CD14-positive monocyte (primary cell): ENCODE results near the gene F7. TPM values are rescaled to one million over a fixed set of nuclear protein-coding genes. Genes with fewer than 3 reads are reported as not detected.

Experiments
- DNase-seq, 3 donors: peaks; one replicate each; pipeline ENCODE4 v3.0.0-alpha.2; 2011 to 2022
- H2AFZ ChIP-seq: 2 replicates; pipeline ENCODE4 v1.6.0; 2012; ENCODE audit warnings: mild to moderate bottlenecking, low read depth, low read length, inconsistent platforms; ENCODE audit not compliant: insufficient read depth, poor library complexity, severe bottlenecking
- H3K27ac ChIP-seq, 2 donors: 1 replicate in 1 of 2; 2 replicates in 1 of 2; pipeline ENCODE4 v1.5.1; 2012 to 2013; ENCODE audit warnings: low read length in 2 of 2, control low read depth in 1 of 2, inconsistent platforms in 1 of 2, low read depth in 1 of 2, mild to moderate bottlenecking in 1 of 2
- H3K27me3 ChIP-seq, 2 donors: one replicate each; pipeline versions ENCODE4 v1.6.0 to v1.6.1; 2011 to 2013; ENCODE audit warnings: low read length in 2 of 2; ENCODE audit not compliant: control insufficient read depth in 2 of 2, insufficient read depth in 2 of 2
- H3K36me3 ChIP-seq, 2 donors: replicated peaks in 1 of 2; 1 replicate in 1 of 2; 2 replicates in 1 of 2; pipeline versions ENCODE4 v1.5.1 to v1.6.1; 2012 to 2013; ENCODE audit warnings: low read length in 2 of 2, control low read depth in 1 of 2, inconsistent platforms in 1 of 2, mild to moderate bottlenecking in 1 of 2; ENCODE audit not compliant: insufficient read depth in 2 of 2, control insufficient read depth in 1 of 2
- H3K4me1 ChIP-seq, 2 donors: 1 replicate in 1 of 2; 2 replicates in 1 of 2; pipeline versions ENCODE4 v1.5.1 to v1.6.1; 2012 to 2013; ENCODE audit warnings: low read length in 2 of 2, control low read depth in 1 of 2, inconsistent platforms in 1 of 2, mild to moderate bottlenecking in 1 of 2, moderate library complexity in 1 of 2; ENCODE audit not compliant: insufficient read depth in 2 of 2, control insufficient read depth in 1 of 2
- H3K4me2 ChIP-seq: replicated peaks from 2 replicates; pipeline ENCODE3; 2012; ENCODE audit warnings: low read length, moderate library complexity, mild to moderate bottlenecking; ENCODE audit not compliant: poor library complexity, severe bottlenecking; ENCODE audit errors: extremely low read depth
- H3K4me3 ChIP-seq, 3 experiments: fragments of 200-600 bp in 1 of 3; sonication (generic) in 1 of 3; replicated peaks in 1 of 3; 1 replicate in 2 of 3; 2 replicates in 1 of 3; pipeline ENCODE4 v1.5.1; 2011 to 2013; ENCODE audit warnings: low read length in 3 of 3, mild to moderate bottlenecking in 3 of 3, control low read depth in 2 of 3, low read depth in 2 of 3, inconsistent platforms in 1 of 3, moderate library complexity in 1 of 3
- H3K79me2 ChIP-seq: 2 replicates; pipeline ENCODE4 v1.6.0; 2012; ENCODE audit warnings: mild to moderate bottlenecking, control low read depth, inconsistent platforms, low read length, moderate library complexity; ENCODE audit not compliant: insufficient read depth
- H3K9ac ChIP-seq: 2 replicates; pipeline ENCODE4 v1.6.0; 2017; ENCODE audit warnings: low read length, mild to moderate bottlenecking; ENCODE audit not compliant: insufficient read depth, poor library complexity, severe bottlenecking
- H3K9me3 ChIP-seq, 2 donors: replicated peaks in 1 of 2; 1 replicate in 1 of 2; 2 replicates in 1 of 2; pipeline versions ENCODE4 v1.5.1 to v1.6.1; 2012 to 2013; ENCODE audit warnings: low read length in 2 of 2, control low read depth in 1 of 2; ENCODE audit not compliant: control insufficient read depth in 1 of 2, insufficient read depth in 1 of 2
- H4K20me1 ChIP-seq: 2 replicates; pipeline ENCODE4 v1.6.0; 2012; ENCODE audit warnings: mild to moderate bottlenecking, low read length, control low read depth, moderate library complexity; ENCODE audit not compliant: insufficient read depth
- H3K27ac Mint-ChIP-seq, 7 donors: one replicate each; pipeline ENCODE4 v1.8.0; 2020; ENCODE audit warnings: mild to moderate bottlenecking in 7 of 7, mixed read lengths in 7 of 7, moderate library complexity in 6 of 7, inconsistent platforms in 2 of 7
- H3K27me3 Mint-ChIP-seq, 3 donors: one replicate each; pipeline ENCODE4 v1.8.0; 2021 to 2022; ENCODE audit warnings: low read depth in 3 of 3, mild to moderate bottlenecking in 3 of 3, mixed read lengths in 3 of 3, moderate library complexity in 3 of 3, inconsistent platforms in 1 of 3
- H3K36me3 Mint-ChIP-seq, 2 donors: one replicate each; pipeline ENCODE4 v1.8.0; 2020; ENCODE audit warnings: mixed read lengths in 2 of 2, inconsistent platforms in 1 of 2, mild to moderate bottlenecking in 1 of 2
- H3K4me1 Mint-ChIP-seq: one replicate; pipeline ENCODE4 v1.8.0; 2020; ENCODE audit warnings: mild to moderate bottlenecking, mixed read lengths
- H3K4me3 Mint-ChIP-seq, 2 donors: one replicate each; pipeline ENCODE4 v1.8.0; 2020; ENCODE audit warnings: mild to moderate bottlenecking in 2 of 2, mixed read lengths in 2 of 2, moderate library complexity in 1 of 2
- H3K9me3 Mint-ChIP-seq, 7 donors: one replicate each; pipeline ENCODE4 v1.8.0; 2020 to 2022; ENCODE audit warnings: mixed read lengths in 7 of 7, mild to moderate bottlenecking in 6 of 7, moderate library complexity in 6 of 7, inconsistent platforms in 2 of 7
- WGBS: methylation state at CpG from one replicate; pipeline ENCODE4 v1.1.5; 2013; ENCODE audit warnings: missing lambda C conversion rate; ENCODE audit not compliant: insufficient coverage; 5-methylcytosine and 5-hydroxymethylcytosine counted together
- intact Hi-C, 2 donors: fragments of 100-400 bp; cut with micrococcal nuclease; formaldehyde crosslinking; loops; one replicate each; pipeline versions ENCODE4 v1.15.0 to v1.15.1; 2023
- polyA plus RNA-seq, 3 donors: library from polyadenylated mRNA; depleted of rRNA in 1 of 3; unstranded in 2 of 3; stranded (reverse) in 1 of 3; fragments of 300-500 nt in 2 of 3; fragments of >200 nt in 1 of 3; fragmentation: Illumina TruSeq in 2 of 3; gene quantifications; 1 replicate in 2 of 3; 2 replicates in 1 of 3; pipeline ENCODE4 v1.2.3, GENCODE V29; 2012 to 2021
- TF ChIP-seq, protein P1 (sequence below): fragments of 200-600 bp; IDR thresholded peaks from one replicate; pipeline ENCODE4 v1.8.0; 2022; ENCODE audit warnings: antibody characterized with exemption, mild to moderate bottlenecking

The F7 gene
- polyA plus RNA-seq, 3 donors, result not detected

DNA sequence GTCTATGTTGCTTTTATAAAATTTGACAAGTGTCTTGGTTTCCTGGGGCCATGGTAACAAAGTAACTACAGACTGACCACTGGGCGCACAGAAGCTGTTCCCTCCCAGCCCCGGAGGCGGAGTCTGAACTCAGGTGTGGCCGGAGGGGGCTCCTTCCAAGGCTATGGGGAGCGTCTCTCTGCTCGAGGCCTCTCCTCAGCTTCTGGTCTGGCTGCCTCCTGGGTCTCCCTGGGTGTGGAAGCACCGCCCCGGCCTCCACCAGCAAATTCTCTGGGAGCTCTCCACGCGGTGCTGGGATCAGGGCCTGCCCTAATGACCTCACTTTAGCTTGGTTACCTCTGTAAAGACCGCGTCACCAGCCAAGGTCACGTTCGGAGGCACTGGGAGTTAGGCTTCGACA is 45.7 kb upstream of the F7 start:
- Histone ChIP-seq H3K9me3 (peaks cover 12 to 22% of the 10 kb centered on the region in 2 donors), H3K4me1 (no peaks in the 10 kb centered on the region), H4K20me1 (no peaks in the 10 kb centered on the region), H3K27ac (no peak overlapping the region), H3K36me3 (no peaks in the 10 kb centered on the region), H3K4me2 (no peak overlapping the region), H3K4me3 (no peak overlapping the region), H3K9ac (no peak overlapping the region), H3K27me3 (no peaks in the 10 kb centered on the region), H3K79me2 (no peaks in the 10 kb centered on the region), H2AFZ (no peak overlapping the region)
- intact Hi-C loops, result no loop called here
- no peaks in the 10 kb centered on the region for H3K9me3 Mint-ChIP-seq
- H3K27me3 Mint-ChIP-seq, result peaks cover 0 to 2% (median 0%) of the 10 kb centered on the region in 3 donors
- H3K4me1 Mint-ChIP-seq, result no peaks in the 10 kb centered on the region
- no peak overlapping the region for H3K4me3 Mint-ChIP-seq
- H3K27ac Mint-ChIP-seq, result no peak overlapping the region
- H3K36me3 Mint-ChIP-seq, result no peaks in the 10 kb centered on the region
- TF ChIP-seq, protein P1, sequence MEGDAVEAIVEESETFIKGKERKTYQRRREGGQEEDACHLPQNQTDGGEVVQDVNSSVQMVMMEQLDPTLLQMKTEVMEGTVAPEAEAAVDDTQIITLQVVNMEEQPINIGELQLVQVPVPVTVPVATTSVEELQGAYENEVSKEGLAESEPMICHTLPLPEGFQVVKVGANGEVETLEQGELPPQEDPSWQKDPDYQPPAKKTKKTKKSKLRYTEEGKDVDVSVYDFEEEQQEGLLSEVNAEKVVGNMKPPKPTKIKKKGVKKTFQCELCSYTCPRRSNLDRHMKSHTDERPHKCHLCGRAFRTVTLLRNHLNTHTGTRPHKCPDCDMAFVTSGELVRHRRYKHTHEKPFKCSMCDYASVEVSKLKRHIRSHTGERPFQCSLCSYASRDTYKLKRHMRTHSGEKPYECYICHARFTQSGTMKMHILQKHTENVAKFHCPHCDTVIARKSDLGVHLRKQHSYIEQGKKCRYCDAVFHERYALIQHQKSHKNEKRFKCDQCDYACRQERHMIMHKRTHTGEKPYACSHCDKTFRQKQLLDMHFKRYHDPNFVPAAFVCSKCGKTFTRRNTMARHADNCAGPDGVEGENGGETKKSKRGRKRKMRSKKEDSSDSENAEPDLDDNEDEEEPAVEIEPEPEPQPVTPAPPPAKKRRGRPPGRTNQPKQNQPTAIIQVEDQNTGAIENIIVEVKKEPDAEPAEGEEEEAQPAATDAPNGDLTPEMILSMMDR, result no peak
- 95% methylated on average over 15 of the region's 15 CpGs for WGBS
- DNase-seq, result no peak

DNA sequence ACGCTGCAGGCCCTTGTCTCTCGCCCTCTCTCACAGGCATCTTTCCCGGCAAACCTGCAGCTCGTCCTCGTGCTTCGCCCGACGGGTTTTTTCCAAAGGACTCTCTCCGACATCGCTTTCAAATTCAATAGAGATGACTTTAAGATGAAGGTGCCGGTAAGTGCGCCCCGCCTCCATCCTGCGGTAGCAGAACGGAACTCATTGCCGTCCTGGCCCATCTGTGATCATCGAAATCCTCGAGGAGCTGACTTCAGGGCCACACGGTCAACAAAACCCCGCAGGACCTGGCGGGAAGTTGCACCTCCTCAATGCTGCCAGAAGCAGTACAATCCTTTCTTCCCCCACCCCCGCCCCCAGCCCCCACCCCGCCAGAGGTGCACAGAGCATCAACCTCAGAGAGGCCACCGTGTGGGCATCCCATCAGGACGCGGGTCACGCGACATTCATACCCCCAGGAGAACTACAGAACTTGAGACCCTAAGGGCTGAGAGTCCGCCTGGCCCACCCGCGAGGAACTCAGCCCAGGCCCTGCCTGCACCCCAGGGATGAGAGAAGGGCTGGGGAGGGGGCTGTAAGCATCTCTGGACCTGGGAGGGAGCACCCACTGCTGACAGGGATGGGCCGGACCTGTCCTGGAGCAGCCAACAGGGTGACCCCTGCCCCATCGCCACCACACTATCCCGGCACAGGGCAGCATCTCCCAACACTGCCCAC is 44.9 kb upstream of the F7 start:
- Histone ChIP-seq H3K4me2 (no peak overlapping the region), H4K20me1 (no peaks in the 10 kb centered on the region), H3K36me3 (no peaks in the 10 kb centered on the region), H3K4me3 (no peak overlapping the region), H3K27me3 (no peaks in the 10 kb centered on the region), H3K4me1 (no peaks in the 10 kb centered on the region), H3K9me3 (peaks cover 12 to 22% of the 10 kb centered on the region in 2 donors), H3K79me2 (no peaks in the 10 kb centered on the region), H3K9ac (no peak overlapping the region), H2AFZ (no peak overlapping the region), H3K27ac (no peak overlapping the region)
- Mint-ChIP-seq H3K27me3 (peaks cover 0 to 2% (median 0%) of the 10 kb centered on the region in 3 donors), H3K9me3 (no peaks in the 10 kb centered on the region), H3K36me3 (no peaks in the 10 kb centered on the region), H3K4me1 (no peaks in the 10 kb centered on the region), H3K27ac (no peak overlapping the region), H3K4me3 (no peak overlapping the region)
- WGBS, result 97% methylated on average over 24 of the region's 34 CpGs
- TF ChIP-seq, protein P1, result no peak
- DNase-seq, result no peak
- intact Hi-C loops, result no loop called here
